ENCODE measurements around the gene VTI1A. TPM values are rescaled to one million over a fixed set of nuclear protein-coding genes. Genes with fewer than 3 reads are reported as not detected.

VTI1A gene
- total RNA-seq, 3 donors from 2014 or later: 53.7 to 65.6 (median 59.2) TPM

- Histone ChIP-seq H3K27ac (no peak overlapping the region), H3K4me3 (no peak overlapping the region), H3K9me3 (no peaks in the 10 kb centered on the region), H3K4me1 (no peaks in the 10 kb centered on the region), H3K27me3 (no peaks in the 10 kb centered on the region), H3K36me3 (no peaks in the 10 kb centered on the region)
- TF ChIP-seq POLR2AphosphoS5 (IDR thresholded peaks at IDR 0.05) (no peak), CTCF (IDR thresholded peaks at IDR 0.05) (no peak), POLR2A (IDR thresholded peaks at IDR 0.05) (no peak)
- no peak for DNase-seq (ENCODE audit: low spot score in 2 of 2)
- intact Hi-C loops (cut with DNase I; ENCODE audit: low total_unique reads): no loop called here
Observed at GRCh38 chr10:112750427-112751167, 303.6 kb downstream of the VTI1A start.

- TF ChIP-seq POLR2AphosphoS5 (IDR thresholded peaks at IDR 0.05): no peak
- no peak for TF ChIP-seq POLR2A (IDR thresholded peaks at IDR 0.05)
- TF ChIP-seq CTCF (IDR thresholded peaks at IDR 0.05): no peak
- intact Hi-C loops (cut with DNase I; ENCODE audit: low total_unique reads): no loop called here
- H3K4me1 ChIP-seq: no peaks in the 10 kb centered on the region
- no peaks in the 10 kb centered on the region for H3K9me3 ChIP-seq
- no peak for DNase-seq (ENCODE audit: low spot score in 2 of 2)
- H3K36me3 ChIP-seq: no peaks in the 10 kb centered on the region
- no peaks in the 10 kb centered on the region for H3K27me3 ChIP-seq
- H3K4me3 ChIP-seq: no peak overlapping the region
- peak overlapping the region in 1 of 2 donors; percentile 1 for H3K27ac ChIP-seq
Observed at GRCh38 chr10:112751651-112752050, 304.6 kb downstream of the VTI1A start.

GRCh38 chr10:112752288-112752687 is 305.3 kb downstream of the VTI1A start:
- no peaks in the 10 kb centered on the region for H3K9me3 ChIP-seq
- no peak for DNase-seq (ENCODE audit: low spot score in 2 of 2)
- TF ChIP-seq POLR2A (IDR thresholded peaks at IDR 0.05) (no peak), POLR2AphosphoS5 (IDR thresholded peaks at IDR 0.05) (no peak), CTCF (IDR thresholded peaks at IDR 0.05) (no peak)
- H3K4me1 ChIP-seq: no peaks in the 10 kb centered on the region
- H3K27ac ChIP-seq: peak overlapping the region; percentile 1 to 14
- no peaks in the 10 kb centered on the region for H3K36me3 ChIP-seq
- intact Hi-C loops (cut with DNase I; ENCODE audit: low total_unique reads): no loop called here
- H3K4me3 ChIP-seq: no peak overlapping the region
- H3K27me3 ChIP-seq: no peaks in the 10 kb centered on the region

GRCh38 chr10:112753961-112754411 is 307.0 kb downstream of the VTI1A start:
- H3K36me3 ChIP-seq: no peaks in the 10 kb centered on the region
- no peak for DNase-seq (ENCODE audit: low spot score in 2 of 2)
- intact Hi-C loops (cut with DNase I; ENCODE audit: low total_unique reads): no loop called here
- no peak for TF ChIP-seq POLR2A (IDR thresholded peaks at IDR 0.05)
- no peak for TF ChIP-seq CTCF (IDR thresholded peaks at IDR 0.05)
- TF ChIP-seq POLR2AphosphoS5 (IDR thresholded peaks at IDR 0.05): no peak
- no peaks in the 10 kb centered on the region for H3K27me3 ChIP-seq
- peak overlapping the region in 2 of 3 donors; percentile 5 to 13 for H3K4me3 ChIP-seq
- H3K9me3 ChIP-seq: no peaks in the 10 kb centered on the region
- no peaks in the 10 kb centered on the region for H3K4me1 ChIP-seq
- peak overlapping the region; percentile 61 to 65 for H3K27ac ChIP-seq

- TF ChIP-seq POLR2AphosphoS5 (IDR thresholded peaks at IDR 0.05): no peak
- peak in 1 of 2 donors; percentile 48 for DNase-seq (ENCODE audit: low spot score in 2 of 2)
- Histone ChIP-seq H3K27ac (peak overlapping the region; percentile 21 to 48), H3K27me3 (no peaks in the 10 kb centered on the region), H3K4me1 (no peaks in the 10 kb centered on the region), H3K36me3 (no peaks in the 10 kb centered on the region), H3K4me3 (peak overlapping the region in 2 of 3 donors; percentile 24 to 36), H3K9me3 (no peaks in the 10 kb centered on the region)
- intact Hi-C loops (cut with DNase I; ENCODE audit: low total_unique reads): no loop called here
Observed at GRCh38 chr10:112755446-112756234, 308.6 kb downstream of the VTI1A start.

Data from breast epithelium (tissue), 4 donors.